H1 (cell line): ENCODE measurements around the gene PI4KA. TPM values are rescaled to one million over a fixed set of nuclear protein-coding genes. Genes with fewer than 3 reads are reported as not detected.

Experiments used
- CTCF ChIA-PET: fragments of 300-600 bp; sonication (Branson Sonifier 250); formaldehyde crosslinking; loops from one replicate; lab custom pipeline; 2021; ENCODE audit not compliant: partially characterized antibody; lab: Charles Lee
- POLR2A ChIA-PET: fragments of 300-600 bp; sonication (Branson Sonifier 250); formaldehyde crosslinking; loops from one replicate; lab custom pipeline; 2021; ENCODE audit warnings: inconsistent platforms; ENCODE audit not compliant: partially characterized antibody; lab: Charles Lee
- DNase-seq, 2 experiments: peaks; one replicate each; pipeline versions ENCODE4 v3.0.0 to v3.0.0-alpha.2; 2010 to 2022; ENCODE audit warnings: low spot score in 2 of 2, low read depth in 1 of 2, mixed read lengths in 1 of 2
- FAIRE-seq: peaks from 2 replicates; lab custom pipeline; 2011; peaks lifted over from hg19 to GRCh38; lab: Jason Lieb, UNC
- H2AFZ ChIP-seq: 2 replicates; pipeline ENCODE4 v1.8.1; 2012; ENCODE audit warnings: low read length, inconsistent platforms
- H2AK5ac ChIP-seq: 2 replicates; pipeline ENCODE4 v1.6.1; 2013; ENCODE audit warnings: low read depth, low read length
- H2BK120ac ChIP-seq: replicated peaks from 2 replicates; pipeline ENCODE3; 2013; ENCODE audit warnings: low read depth, low read length, inconsistent platforms
- H2BK12ac ChIP-seq: 2 replicates; pipeline ENCODE4 v1.6.1; 2013; ENCODE audit warnings: low read depth, low read length
- H2BK15ac ChIP-seq: 2 replicates; pipeline ENCODE4 v1.6.1; 2013; ENCODE audit warnings: low read length
- H2BK20ac ChIP-seq: 2 replicates; pipeline ENCODE4 v1.6.1; 2013; ENCODE audit warnings: low read length
- H2BK5ac ChIP-seq: 2 replicates; pipeline ENCODE4 v1.6.1; 2013; ENCODE audit warnings: low read depth, low read length
- H3K14ac ChIP-seq: 2 replicates; pipeline ENCODE4 v1.6.1; 2013; ENCODE audit warnings: inconsistent platforms; ENCODE audit not compliant: insufficient read length
- H3K18ac ChIP-seq: 2 replicates; pipeline ENCODE4 v1.6.1; 2013; ENCODE audit warnings: low read length; ENCODE audit errors: extremely low read depth
- H3K23ac ChIP-seq: 2 replicates; pipeline ENCODE4 v1.6.1; 2013; ENCODE audit warnings: inconsistent platforms; ENCODE audit not compliant: insufficient read length
- H3K23me2 ChIP-seq: 2 replicates; pipeline ENCODE4 v1.6.1; 2013; ENCODE audit warnings: low read depth, low read length
- H3K27ac ChIP-seq: 2 replicates; pipeline ENCODE4 v1.6.1; 2011; ENCODE audit warnings: low read depth, low read length, inconsistent platforms
- H3K27me3 ChIP-seq, 4 experiments: replicated peaks in 1 of 4; 1 replicate in 1 of 4; 2 replicates in 3 of 4; pipeline versions ENCODE4 v1.6.1 to v1.8.1; 2011 to 2013; ENCODE audit warnings: low read length in 3 of 4, mild to moderate bottlenecking in 3 of 4, inconsistent platforms in 2 of 4, mixed read lengths in 2 of 4, moderate library complexity in 1 of 4; ENCODE audit not compliant: control insufficient read depth in 3 of 4, insufficient read depth in 3 of 4; ENCODE audit errors: extremely low read depth in 1 of 4
- H3K36me3 ChIP-seq, 4 experiments: 2 replicates each; pipeline versions ENCODE4 v1.6.1 to v1.8.1; 2011 to 2013; ENCODE audit warnings: mild to moderate bottlenecking in 4 of 4, low read length in 3 of 4, moderate library complexity in 2 of 4, control low read depth in 1 of 4, inconsistent platforms in 1 of 4; ENCODE audit not compliant: insufficient read depth in 4 of 4, control insufficient read depth in 2 of 4
- H3K4ac ChIP-seq: replicated peaks from 2 replicates; pipeline ENCODE3; 2013; ENCODE audit warnings: low read length, low read depth, mixed read lengths, inconsistent platforms; ENCODE audit not compliant: insufficient read length
- H3K4me1 ChIP-seq, 4 experiments: replicated peaks in 1 of 4; 1 replicate in 1 of 4; 2 replicates in 3 of 4; pipeline versions ENCODE4 v1.6.1 to v1.8.1; 2011 to 2013; ENCODE audit warnings: low read length in 3 of 4, inconsistent platforms in 2 of 4, mixed read lengths in 1 of 4; ENCODE audit not compliant: insufficient read depth in 4 of 4, control insufficient read depth in 3 of 4
- H3K4me2 ChIP-seq, 2 experiments: 2 replicates each; pipeline versions ENCODE4 v1.6.1 to v1.8.1; 2011 to 2013; ENCODE audit warnings: low read depth in 2 of 2, low read length in 2 of 2, control low read depth in 1 of 2, inconsistent platforms in 1 of 2, mild to moderate bottlenecking in 1 of 2; ENCODE audit not compliant: insufficient read depth in 1 of 2
- H3K4me3 ChIP-seq, 4 experiments: fragments of 200-600, 300-600 bp in 1 of 4; sonication (generic), shearing (Covaris generic), sonication (Bioruptor Twin) in 1 of 4; 2 replicates each; pipeline versions ENCODE4 v1.5.1 to v1.8.1; 2011 to 2016; ENCODE audit warnings: low read length in 4 of 4, low read depth in 3 of 4, control low read depth in 2 of 4, inconsistent platforms in 2 of 4, mild to moderate bottlenecking in 2 of 4, mixed read lengths in 1 of 4, moderate library complexity in 1 of 4; ENCODE audit not compliant: insufficient read depth in 2 of 4; ENCODE audit errors: extremely low read depth in 1 of 4
- H3K56ac ChIP-seq: replicated peaks from 2 replicates; pipeline ENCODE3; 2013; ENCODE audit warnings: low read depth, mild to moderate bottlenecking, mixed read lengths, low read length, inconsistent platforms; ENCODE audit not compliant: insufficient read length
- H3K79me1 ChIP-seq: 2 replicates; pipeline ENCODE4 v1.6.1; 2013; ENCODE audit warnings: low read depth, low read length, control low read depth
- H3K79me2 ChIP-seq, 2 experiments: 2 replicates each; pipeline versions ENCODE4 v1.6.1 to v1.8.1; 2012 to 2013; ENCODE audit warnings: low read length in 2 of 2, mild to moderate bottlenecking in 2 of 2, inconsistent platforms in 1 of 2; ENCODE audit not compliant: insufficient read depth in 2 of 2, control insufficient read depth in 1 of 2
- H3K9ac ChIP-seq, 4 experiments: replicated peaks in 1 of 4; 1 replicate in 1 of 4; 2 replicates in 3 of 4; pipeline versions ENCODE4 v1.6.1 to v1.8.1; 2011 to 2013; ENCODE audit warnings: low read depth in 3 of 4, low read length in 3 of 4, control low read depth in 2 of 4, mild to moderate bottlenecking in 2 of 4, moderate library complexity in 2 of 4, inconsistent platforms in 1 of 4; ENCODE audit errors: extremely low read depth in 1 of 4
- H3K9me3 ChIP-seq, 2 experiments: 2 replicates each; pipeline versions ENCODE4 v1.6.1 to v1.8.1; 2012 to 2013; ENCODE audit warnings: mild to moderate bottlenecking in 2 of 2, moderate library complexity in 2 of 2, control low read depth in 1 of 2, inconsistent platforms in 1 of 2, low read depth in 1 of 2, low read length in 1 of 2, mixed read lengths in 1 of 2; ENCODE audit not compliant: insufficient read depth in 2 of 2
- H4K20me1 ChIP-seq, 2 experiments: replicated peaks in 1 of 2; 2 replicates each; pipeline versions ENCODE3 to v1.8.1; 2011 to 2013; ENCODE audit warnings: inconsistent platforms in 2 of 2, low read length in 2 of 2, mild to moderate bottlenecking in 1 of 2; ENCODE audit not compliant: insufficient read depth in 2 of 2, control insufficient read depth in 1 of 2
- H4K5ac ChIP-seq: 2 replicates; pipeline ENCODE4 v1.6.1; 2013; ENCODE audit warnings: low read length, low read depth, mixed read lengths, inconsistent platforms; ENCODE audit not compliant: insufficient read length
- H4K8ac ChIP-seq: 2 replicates; pipeline ENCODE4 v1.8.0; 2013; ENCODE audit warnings: mild to moderate bottlenecking, moderate library complexity, low read length, inconsistent platforms; ENCODE audit not compliant: insufficient read depth; ENCODE audit errors: extremely low read depth
- H4K91ac ChIP-seq: replicated peaks from 2 replicates; pipeline ENCODE3; 2013; ENCODE audit warnings: low read length, mixed read lengths, inconsistent platforms; ENCODE audit not compliant: insufficient read length
- CBX8 ChIP-seq: fragments of 300-800, 300-1000 bp; sonication (generic); IDR thresholded peaks from 2 replicates; pipeline ENCODE4 v1.7.1; 2016; ENCODE audit warnings: low read depth, low read length, borderline replicate concordance
- CHD2 ChIP-seq: IDR thresholded peaks from 2 replicates; pipeline ENCODE4 v1.6.1; 2012; ENCODE audit warnings: low read length, improper control_type of control experiment
- EP300 ChIP-seq, 2 experiments: IDR thresholded peaks; 1 replicate in 1 of 2; 2 replicates in 1 of 2; pipeline ENCODE4 v1.6.1; 2011 to 2012; ENCODE audit warnings: low read depth in 2 of 2, low read length in 2 of 2, mild to moderate bottlenecking in 2 of 2, borderline replicate concordance in 1 of 2, inconsistent platforms in 1 of 2, moderate library complexity in 1 of 2
- JUN ChIP-seq: IDR thresholded peaks from 2 replicates; pipeline ENCODE4 v1.6.1; 2011; ENCODE audit warnings: low read depth, mild to moderate bottlenecking, improper control_type of control experiment, low read length
- KDM4A ChIP-seq: IDR thresholded peaks from one replicate; pipeline ENCODE4 v1.7.1; 2012; ENCODE audit warnings: low read depth, mild to moderate bottlenecking, moderate library complexity, low read length, inconsistent platforms; ENCODE audit not compliant: severe bottlenecking
- NANOG ChIP-seq: IDR thresholded peaks from 2 replicates; pipeline ENCODE4 v1.6.1; 2011; ENCODE audit warnings: low read length, low read depth, mild to moderate bottlenecking, inconsistent platforms; ENCODE audit not compliant: insufficient read depth, poor library complexity, severe bottlenecking
- POLR2AphosphoS5 ChIP-seq: IDR thresholded peaks from 2 replicates; pipeline ENCODE4 v1.6.1; 2011; ENCODE audit warnings: low read depth, low read length
- RBBP5 ChIP-seq: IDR thresholded peaks from 2 replicates; pipeline ENCODE4 v1.7.1; 2012; ENCODE audit warnings: low read depth, mild to moderate bottlenecking, inconsistent platforms, low read length, moderate library complexity, borderline replicate concordance
- TBP ChIP-seq: IDR thresholded peaks from 2 replicates; pipeline ENCODE4 v1.6.1; 2011; ENCODE audit warnings: low read depth, low read length, improper control_type of control experiment
- TCF12 ChIP-seq: IDR thresholded peaks from 2 replicates; pipeline ENCODE4 v1.6.1; 2011; ENCODE audit warnings: low read depth, mild to moderate bottlenecking, low read length
- TEAD4 ChIP-seq: IDR thresholded peaks from 2 replicates; pipeline ENCODE4 v1.6.1; 2012; ENCODE audit warnings: low read depth, low read length, inconsistent platforms, mixed read lengths
- WGBS, 2 experiments: shearing (Covaris generic) in 1 of 2; methylation state at CpG; one replicate each; pipeline versions ENCODE4 v1.1.6 to v1.1.7; 2013 to 2015; ENCODE audit warnings: low lambda C conversion rate in 2 of 2, mixed read lengths in 2 of 2, inconsistent platforms in 1 of 2, low coverage in 1 of 2, missing lambda C conversion rate in 1 of 2; ENCODE audit not compliant: insufficient replicate concordance in 2 of 2, insufficient coverage in 1 of 2, insufficient read length in 1 of 2; ENCODE audit errors: extremely low coverage in 1 of 2, missing lambda C conversion rate in 1 of 2; 5-methylcytosine and 5-hydroxymethylcytosine counted together
- polyA plus RNA-seq, 7 experiments: library from polyadenylated mRNA; depleted of rRNA in 3 of 7; stranded (reverse) in 5 of 7; unstranded in 2 of 7; fragments of >200 nt in 5 of 7; fragments of 200-250 nt in 2 of 7; gene quantifications; 1 replicate in 5 of 7; 2 replicates in 1 of 7; 4 replicates in 1 of 7; pipeline versions ENCODE4 v1.2.1 to v1.2.3, GENCODE V29; 2011 to 2013; ENCODE audit warnings: missing spikeins in 2 of 7, mixed read lengths in 2 of 7
- total RNA-seq: library from RNA; stranded (reverse); fragmentation: NEBNext Ultra II Directional; extraction: Animal tissue kit (Norgen Biotek cat#: 25700); gene quantifications from 2 replicates; pipeline ENCODE4 v1.2.1, GENCODE V29; 2021
- TF ChIP-seq, protein P1 (sequence below), 3 experiments: IDR thresholded peaks; 1 replicate in 2 of 3; 2 replicates in 1 of 3; pipeline versions ENCODE4 v1.5.1 to v1.6.1; 2011; ENCODE audit warnings: low read length in 3 of 3, mild to moderate bottlenecking in 3 of 3, inconsistent platforms in 2 of 3, low read depth in 1 of 3, moderate library complexity in 1 of 3; ENCODE audit not compliant: insufficient read depth in 1 of 3; ENCODE audit errors: control extremely low read depth in 1 of 3

The PI4KA gene
- total and polyA plus RNA-seq, 2 of the 8 experiments (the other 6 are each of a cell fraction or from before 2014, with no cell fraction given), result 22.5 to 37.7 TPM

DNA sequence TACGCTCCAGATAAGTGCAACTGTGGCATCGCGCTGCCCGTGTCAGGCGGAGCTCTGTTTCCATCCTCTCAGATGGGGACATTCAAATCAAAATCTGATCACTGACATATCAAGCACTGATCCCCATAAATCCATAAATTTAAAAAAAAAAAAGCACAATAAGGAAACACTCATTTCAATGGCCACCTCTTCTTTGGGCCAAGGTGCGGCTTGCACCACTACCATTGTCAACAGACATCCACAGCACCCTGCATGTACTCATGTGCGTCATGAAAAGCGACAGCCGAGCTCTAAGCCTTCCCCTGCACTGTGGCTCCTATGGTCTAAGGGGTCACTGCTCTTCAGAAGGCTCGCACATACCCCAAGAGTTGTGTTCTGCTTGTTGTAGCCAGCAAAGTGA lies 111.4 kb downstream of the PI4KA start:
- Histone ChIP-seq H3K9ac (no peak overlapping the region), H3K4me1 (no peaks in the 10 kb centered on the region), H3K4ac (no peak overlapping the region), H4K5ac (no peak overlapping the region), H3K14ac (no peak overlapping the region), H3K36me3 (no peaks in the 10 kb centered on the region; a peak in 3 of 8 replicates), H2BK5ac (no peak overlapping the region), H3K18ac (no peak overlapping the region), H3K23me2 (no peaks in the 10 kb centered on the region), H4K91ac (no peak overlapping the region), H3K23ac (no peak overlapping the region), H3K79me1 (no peaks in the 10 kb centered on the region), H4K20me1 (peaks cover 2 to 8% of the 10 kb centered on the region in 2 experiments), H2BK15ac (no peak overlapping the region), H3K9me3 (no peaks in the 10 kb centered on the region), H4K8ac (no peak overlapping the region), H2AK5ac (no peak overlapping the region), H2AFZ (no peak overlapping the region), H3K56ac (no peak overlapping the region), H3K4me3 (no peak overlapping the region), H2BK12ac (no peak overlapping the region), H3K4me2 (no peak overlapping the region), H3K79me2 (no peaks in the 10 kb centered on the region), H3K27me3 (no peaks in the 10 kb centered on the region), H2BK20ac (no peak overlapping the region), H2BK120ac (no peak overlapping the region), H3K27ac (no peak overlapping the region)
- FAIRE-seq (no peak), DNase-seq (no peak)
- CTCF ChIA-PET, result interaction anchor here (0.8 to 1.6 kb wide), 4 partner anchors 9 to 36 kb away, joined by 3 to 7 read pairs (median 3); no protein-coding TSS in a partner anchor
- 89% methylated on average over 10 of the region's 10 CpGs; no CpG with 5 or more reads in 1 of the 2 experiments for WGBS, 2 experiments
- POLR2A ChIA-PET, result no interaction called here
- no peak for TF ChIP-seq KDM4A
- TF ChIP-seq NANOG, result no peak
- no peak for TF ChIP-seq CHD2
- no peak for TF ChIP-seq CBX8
- no peak for TF ChIP-seq TEAD4
- TF ChIP-seq RBBP5, result no peak
- TF ChIP-seq TBP, result no peak
- no peak for TF ChIP-seq JUN
- TF ChIP-seq, protein P1, sequence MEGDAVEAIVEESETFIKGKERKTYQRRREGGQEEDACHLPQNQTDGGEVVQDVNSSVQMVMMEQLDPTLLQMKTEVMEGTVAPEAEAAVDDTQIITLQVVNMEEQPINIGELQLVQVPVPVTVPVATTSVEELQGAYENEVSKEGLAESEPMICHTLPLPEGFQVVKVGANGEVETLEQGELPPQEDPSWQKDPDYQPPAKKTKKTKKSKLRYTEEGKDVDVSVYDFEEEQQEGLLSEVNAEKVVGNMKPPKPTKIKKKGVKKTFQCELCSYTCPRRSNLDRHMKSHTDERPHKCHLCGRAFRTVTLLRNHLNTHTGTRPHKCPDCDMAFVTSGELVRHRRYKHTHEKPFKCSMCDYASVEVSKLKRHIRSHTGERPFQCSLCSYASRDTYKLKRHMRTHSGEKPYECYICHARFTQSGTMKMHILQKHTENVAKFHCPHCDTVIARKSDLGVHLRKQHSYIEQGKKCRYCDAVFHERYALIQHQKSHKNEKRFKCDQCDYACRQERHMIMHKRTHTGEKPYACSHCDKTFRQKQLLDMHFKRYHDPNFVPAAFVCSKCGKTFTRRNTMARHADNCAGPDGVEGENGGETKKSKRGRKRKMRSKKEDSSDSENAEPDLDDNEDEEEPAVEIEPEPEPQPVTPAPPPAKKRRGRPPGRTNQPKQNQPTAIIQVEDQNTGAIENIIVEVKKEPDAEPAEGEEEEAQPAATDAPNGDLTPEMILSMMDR (IDR thresholded peaks at IDR 0.05; ENCODE audit: control extremely low read depth in 1 of 3, insufficient read depth in 1 of 3, low read depth in 1 of 3, low read length in 3 of 3), result no peak
- no peak for TF ChIP-seq POLR2AphosphoS5
- no peak for TF ChIP-seq TCF12
- TF ChIP-seq EP300 (IDR thresholded peaks at IDR 0.05; ENCODE audit: borderline replicate concordance in 1 of 2, low read depth in 2 of 2, low read length in 2 of 2), result no peak
